Lower lobe of right lung (tissue), 2 donors: Measurements from ENCODE around the gene DIRAS2. TPM values are rescaled to one million over a fixed set of nuclear protein-coding genes. Genes with fewer than 3 reads are reported as not detected.

Experiments
- ATAC-seq, 2 donors: fragments of 200-7000 bp; cut with Tn5 transposase; one replicate each; pipeline ENCODE4 v1.9.1; 2020 to 2022; ENCODE audit warnings: mild to moderate bottlenecking in 2 of 2, moderate library complexity in 2 of 2
- DNase-seq: peaks from one replicate; pipeline ENCODE4 v3.0.0-alpha.2; 2020
- H3K27ac ChIP-seq: fragments of 200-600 bp; one replicate; pipeline ENCODE4 v1.8.0; 2022
- H3K27me3 ChIP-seq: fragments of 200-600 bp; one replicate; pipeline ENCODE4 v1.8.0; 2022; ENCODE audit warnings: low read depth
- H3K36me3 ChIP-seq: fragments of 200-600 bp; one replicate; pipeline ENCODE4 v1.8.0; 2022; ENCODE audit warnings: mild to moderate bottlenecking
- H3K4me1 ChIP-seq: fragments of 200-600 bp; one replicate; pipeline ENCODE4 v1.8.0; 2022
- H3K4me3 ChIP-seq: fragments of 200-600 bp; one replicate; pipeline ENCODE4 v1.8.0; 2022; ENCODE audit warnings: mild to moderate bottlenecking
- H3K9me3 ChIP-seq: fragments of 200-600 bp; one replicate; pipeline ENCODE4 v1.8.0; 2022
- intact Hi-C: fragments of 100-400 bp; cut with DNase I; formaldehyde crosslinking; loops from one replicate; pipeline ENCODE4 v1.11.0; 2022
- long read RNA-seq: library from polyadenylated mRNA; unstranded; transcript quantifications from one replicate; pipeline ENCODE4 v2.0.0, GENCODE V29; 2021
- total RNA-seq: library from RNA; stranded (reverse); fragmentation: NEBNext Ultra II Directional; extraction: Animal tissue kit (Norgen Biotek cat#: 25700); gene quantifications from one replicate; pipeline ENCODE4 v1.2.1, GENCODE V29; 2021
- TF ChIP-seq, protein P1 (sequence below): fragments of 200-600 bp; IDR thresholded peaks from one replicate; pipeline ENCODE4 v1.8.0; 2022; ENCODE audit warnings: antibody characterized with exemption, mild to moderate bottlenecking
- donor health status: DM: no; HTN: yes; CAD: no; lungs with severe emphysema.

The DIRAS2 gene, protein sequence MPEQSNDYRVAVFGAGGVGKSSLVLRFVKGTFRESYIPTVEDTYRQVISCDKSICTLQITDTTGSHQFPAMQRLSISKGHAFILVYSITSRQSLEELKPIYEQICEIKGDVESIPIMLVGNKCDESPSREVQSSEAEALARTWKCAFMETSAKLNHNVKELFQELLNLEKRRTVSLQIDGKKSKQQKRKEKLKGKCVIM
- total RNA-seq: not detected
- long read RNA-seq: 0 reads

DNA sequence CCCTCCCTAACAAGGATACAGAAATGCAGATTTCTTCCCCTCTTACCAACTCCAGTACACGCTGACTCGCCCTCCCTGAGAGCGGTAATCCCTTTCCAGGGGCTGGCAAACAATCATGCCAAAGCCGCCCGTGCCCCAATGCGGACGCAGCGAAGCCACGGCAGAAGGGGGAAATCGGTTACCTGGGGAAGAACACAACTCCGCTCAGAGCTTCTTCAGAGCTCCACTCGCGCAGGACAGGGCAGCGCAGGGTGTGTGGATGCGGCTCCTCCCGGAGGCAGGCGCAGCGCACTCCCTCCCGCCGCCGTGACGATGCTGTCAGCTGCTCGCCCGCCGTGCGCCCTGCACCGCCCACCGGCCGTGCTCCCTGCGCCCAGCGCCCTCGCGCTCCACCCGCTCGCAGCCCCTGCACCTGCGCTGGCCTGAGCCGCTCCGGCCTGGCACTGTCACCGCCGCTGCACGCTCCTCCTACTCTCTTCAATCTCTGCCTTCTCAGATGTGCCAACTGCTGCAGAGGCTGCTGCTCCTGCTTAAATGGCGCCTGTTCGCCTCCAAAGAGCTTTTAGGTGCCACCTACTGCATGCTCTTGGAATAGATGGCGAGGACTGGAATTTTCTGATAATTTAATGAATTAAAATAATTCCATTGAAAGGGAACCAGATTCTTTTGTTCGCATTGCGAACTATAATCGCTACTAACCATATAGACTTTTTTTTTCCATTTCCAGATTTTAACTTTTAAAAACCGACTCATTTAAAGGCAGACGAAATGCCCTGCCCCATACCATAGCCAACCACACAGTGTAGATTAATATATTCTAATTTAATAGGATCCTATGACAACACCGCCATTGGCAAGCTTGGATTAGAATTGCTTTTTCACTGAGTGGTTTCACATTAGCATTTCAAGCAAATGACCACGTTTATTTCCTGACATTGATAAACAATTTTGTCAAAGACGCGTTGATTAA is at the start of gene DIRAS2:
Gene DIRAS2, minus strand, starts transcription at position 255 of the 970 bp plus-strand sequence. CDS start 28,997 bp downstream, outside the sequence.
- Histone ChIP-seq H3K36me3 (no peaks in the 10 kb centered on the region), H3K9me3 (no peaks in the 10 kb centered on the region), H3K27ac (no peak within 1 kb of the TSS), H3K4me1 (peaks cover 4% of the 10 kb centered on the region), H3K27me3 (peaks cover 37% of the 10 kb centered on the region), H3K4me3 (peak within 1 kb of the TSS; percentile 46)
- peak; percentile 94 to 96 for ATAC-seq
- DNase-seq: peak; percentile 75
- TF ChIP-seq, protein P1, sequence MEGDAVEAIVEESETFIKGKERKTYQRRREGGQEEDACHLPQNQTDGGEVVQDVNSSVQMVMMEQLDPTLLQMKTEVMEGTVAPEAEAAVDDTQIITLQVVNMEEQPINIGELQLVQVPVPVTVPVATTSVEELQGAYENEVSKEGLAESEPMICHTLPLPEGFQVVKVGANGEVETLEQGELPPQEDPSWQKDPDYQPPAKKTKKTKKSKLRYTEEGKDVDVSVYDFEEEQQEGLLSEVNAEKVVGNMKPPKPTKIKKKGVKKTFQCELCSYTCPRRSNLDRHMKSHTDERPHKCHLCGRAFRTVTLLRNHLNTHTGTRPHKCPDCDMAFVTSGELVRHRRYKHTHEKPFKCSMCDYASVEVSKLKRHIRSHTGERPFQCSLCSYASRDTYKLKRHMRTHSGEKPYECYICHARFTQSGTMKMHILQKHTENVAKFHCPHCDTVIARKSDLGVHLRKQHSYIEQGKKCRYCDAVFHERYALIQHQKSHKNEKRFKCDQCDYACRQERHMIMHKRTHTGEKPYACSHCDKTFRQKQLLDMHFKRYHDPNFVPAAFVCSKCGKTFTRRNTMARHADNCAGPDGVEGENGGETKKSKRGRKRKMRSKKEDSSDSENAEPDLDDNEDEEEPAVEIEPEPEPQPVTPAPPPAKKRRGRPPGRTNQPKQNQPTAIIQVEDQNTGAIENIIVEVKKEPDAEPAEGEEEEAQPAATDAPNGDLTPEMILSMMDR: peak; percentile 20
- intact Hi-C loops: no loop called here

DNA sequence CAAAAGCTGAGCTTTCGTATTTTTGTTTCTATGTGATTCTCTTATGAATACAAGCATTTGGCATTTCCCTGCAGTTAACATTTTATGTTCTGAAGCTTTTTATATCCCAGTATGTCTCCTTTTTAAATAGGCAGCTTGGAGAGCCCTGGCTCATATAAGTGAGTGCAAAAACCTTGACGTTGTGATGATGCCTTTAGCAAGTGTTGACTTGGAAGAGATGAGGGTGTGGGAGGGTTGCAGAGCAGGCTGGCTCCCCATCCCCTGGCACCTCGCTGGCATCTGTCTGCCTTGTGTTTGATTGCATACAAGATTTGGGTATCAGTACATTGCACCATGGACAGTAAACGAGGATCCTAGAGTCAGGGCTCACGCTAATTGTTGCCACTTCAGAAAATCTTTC is 42.1 kb upstream of the DIRAS2 start:
- ATAC-seq (no peak), DNase-seq (no peak)
- H3K4me3 ChIP-seq: no peak overlapping the region
- H3K4me1 ChIP-seq: no peaks in the 10 kb centered on the region
- TF ChIP-seq, protein P1: no peak
- intact Hi-C loops: no loop called here
- H3K36me3 ChIP-seq: no peaks in the 10 kb centered on the region
- H3K9me3 ChIP-seq: no peaks in the 10 kb centered on the region
- no peak overlapping the region for H3K27ac ChIP-seq
- H3K27me3 ChIP-seq: no peaks in the 10 kb centered on the region

DNA sequence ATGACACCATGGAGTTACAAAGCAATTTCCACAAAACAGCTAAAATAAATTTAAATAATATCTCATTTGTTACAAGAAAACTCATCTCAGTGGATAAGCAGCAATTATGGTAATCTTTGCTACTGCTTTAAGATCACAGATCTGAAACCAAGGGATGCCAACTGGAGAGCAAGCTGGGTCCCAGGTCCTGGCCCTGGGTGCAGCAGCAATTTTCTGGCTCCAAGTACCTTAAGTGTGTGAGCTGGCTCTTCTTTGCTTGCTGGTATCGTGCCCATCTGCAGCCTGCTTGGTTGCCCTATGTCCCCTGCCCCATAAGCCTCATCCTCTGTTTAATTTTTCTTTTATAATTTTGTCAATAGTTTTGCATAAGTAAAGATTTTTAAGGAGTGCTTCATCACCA is 41.5 kb upstream of the DIRAS2 start:
- Histone ChIP-seq H3K27me3 (no peaks in the 10 kb centered on the region), H3K4me1 (no peaks in the 10 kb centered on the region), H3K27ac (no peak overlapping the region), H3K9me3 (no peaks in the 10 kb centered on the region), H3K4me3 (no peak overlapping the region), H3K36me3 (no peaks in the 10 kb centered on the region)
- TF ChIP-seq, protein P1: no peak
- ATAC-seq (no peak), DNase-seq (no peak)
- intact Hi-C loops: no loop called here

DNA sequence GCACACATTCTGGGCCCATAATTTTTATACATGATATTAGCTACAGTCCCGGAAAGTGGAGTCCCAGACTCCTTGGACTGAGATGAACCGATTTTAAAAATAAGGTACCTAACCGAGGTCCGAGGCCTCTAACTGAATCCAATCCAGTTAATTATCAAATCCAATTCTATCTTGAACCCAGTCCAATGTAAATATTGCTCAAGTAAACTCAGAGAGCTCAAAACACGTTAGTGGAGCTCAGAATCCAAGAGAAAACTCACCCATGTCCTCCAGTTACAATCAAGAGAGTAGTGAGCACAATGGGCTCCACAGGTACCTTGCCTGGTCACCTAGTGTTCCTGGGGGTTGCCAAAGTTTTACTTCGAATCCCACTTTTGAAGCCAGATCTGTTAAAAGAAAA is 37.9 kb upstream of the DIRAS2 start:
- no peaks in the 10 kb centered on the region for H3K27me3 ChIP-seq
- no peak for ATAC-seq
- no peak overlapping the region for H3K4me3 ChIP-seq
- no peaks in the 10 kb centered on the region for H3K4me1 ChIP-seq
- intact Hi-C loops: no loop called here
- DNase-seq: no peak
- H3K27ac ChIP-seq: no peak overlapping the region
- TF ChIP-seq, protein P1: no peak
- H3K9me3 ChIP-seq: no peaks in the 10 kb centered on the region
- H3K36me3 ChIP-seq: no peaks in the 10 kb centered on the region

DNA sequence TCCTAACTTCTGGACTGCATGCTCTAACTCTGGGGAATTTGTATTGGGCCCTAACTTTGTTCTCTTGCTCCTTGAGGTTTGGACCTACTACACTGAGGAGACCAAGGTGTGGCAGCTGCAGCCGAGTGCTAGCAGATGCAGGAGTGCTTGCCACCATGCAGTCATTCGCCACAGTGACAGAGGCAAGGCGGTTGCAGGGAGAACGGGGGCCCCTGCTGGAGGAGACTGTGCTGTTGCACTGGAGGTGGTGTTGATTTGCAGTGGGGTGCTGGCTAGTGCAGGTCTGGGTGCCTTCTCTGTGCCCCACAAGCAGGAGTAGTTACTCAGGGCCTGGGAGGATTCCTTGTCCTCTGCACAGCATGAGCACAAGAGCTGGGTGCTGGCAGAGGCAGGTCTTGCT is 22.4 kb upstream of the DIRAS2 start:
- Histone ChIP-seq H3K4me1 (no peaks in the 10 kb centered on the region), H3K9me3 (no peaks in the 10 kb centered on the region), H3K27ac (no peak overlapping the region), H3K4me3 (no peak overlapping the region), H3K36me3 (no peaks in the 10 kb centered on the region), H3K27me3 (peaks cover 3% of the 10 kb centered on the region)
- intact Hi-C loops: no loop called here
- ATAC-seq (no peak), DNase-seq (no peak)
- TF ChIP-seq, protein P1: no peak
